ENCODE results near the gene PPP1R3C. TPM values are rescaled to one million over a fixed set of nuclear protein-coding genes. Genes with fewer than 3 reads are reported as not detected.

Gene PPP1R3C
- total and polyA plus RNA-seq, 2 experiments from 2014 or later = 0.91 to 1.8 TPM

DNA sequence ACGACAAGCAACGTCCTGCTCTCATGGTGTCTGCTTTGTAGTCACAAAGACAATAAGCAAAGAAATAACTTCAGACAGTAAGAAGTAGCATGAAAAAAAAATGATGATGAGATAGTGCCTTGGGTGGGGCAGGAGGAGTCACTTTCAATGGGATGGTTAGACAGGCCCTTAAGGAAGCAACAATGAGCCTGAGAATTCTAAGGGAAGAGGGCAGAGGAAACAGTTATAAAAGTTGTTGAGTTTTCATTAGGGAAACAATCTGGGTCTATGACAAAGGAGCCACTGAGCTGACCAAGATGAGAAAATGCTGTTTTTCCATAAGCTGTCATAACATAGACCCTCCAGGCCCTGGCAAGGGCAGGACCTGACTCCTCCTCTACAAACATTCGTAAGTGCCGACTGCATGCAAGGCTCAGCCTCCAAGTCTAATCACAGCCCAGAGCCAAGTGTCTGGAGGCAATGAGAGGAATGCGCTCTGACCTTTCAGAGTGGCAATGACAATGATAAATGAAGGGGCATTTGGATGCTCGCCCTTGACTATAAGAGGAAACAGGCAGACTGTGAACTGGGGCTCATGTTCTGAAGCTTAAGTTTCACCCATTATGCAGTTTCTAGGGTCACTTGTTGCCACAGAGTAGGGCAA is 43.7 kb downstream of the PPP1R3C start (continued):
- TF ChIP-seq, protein P1, sequence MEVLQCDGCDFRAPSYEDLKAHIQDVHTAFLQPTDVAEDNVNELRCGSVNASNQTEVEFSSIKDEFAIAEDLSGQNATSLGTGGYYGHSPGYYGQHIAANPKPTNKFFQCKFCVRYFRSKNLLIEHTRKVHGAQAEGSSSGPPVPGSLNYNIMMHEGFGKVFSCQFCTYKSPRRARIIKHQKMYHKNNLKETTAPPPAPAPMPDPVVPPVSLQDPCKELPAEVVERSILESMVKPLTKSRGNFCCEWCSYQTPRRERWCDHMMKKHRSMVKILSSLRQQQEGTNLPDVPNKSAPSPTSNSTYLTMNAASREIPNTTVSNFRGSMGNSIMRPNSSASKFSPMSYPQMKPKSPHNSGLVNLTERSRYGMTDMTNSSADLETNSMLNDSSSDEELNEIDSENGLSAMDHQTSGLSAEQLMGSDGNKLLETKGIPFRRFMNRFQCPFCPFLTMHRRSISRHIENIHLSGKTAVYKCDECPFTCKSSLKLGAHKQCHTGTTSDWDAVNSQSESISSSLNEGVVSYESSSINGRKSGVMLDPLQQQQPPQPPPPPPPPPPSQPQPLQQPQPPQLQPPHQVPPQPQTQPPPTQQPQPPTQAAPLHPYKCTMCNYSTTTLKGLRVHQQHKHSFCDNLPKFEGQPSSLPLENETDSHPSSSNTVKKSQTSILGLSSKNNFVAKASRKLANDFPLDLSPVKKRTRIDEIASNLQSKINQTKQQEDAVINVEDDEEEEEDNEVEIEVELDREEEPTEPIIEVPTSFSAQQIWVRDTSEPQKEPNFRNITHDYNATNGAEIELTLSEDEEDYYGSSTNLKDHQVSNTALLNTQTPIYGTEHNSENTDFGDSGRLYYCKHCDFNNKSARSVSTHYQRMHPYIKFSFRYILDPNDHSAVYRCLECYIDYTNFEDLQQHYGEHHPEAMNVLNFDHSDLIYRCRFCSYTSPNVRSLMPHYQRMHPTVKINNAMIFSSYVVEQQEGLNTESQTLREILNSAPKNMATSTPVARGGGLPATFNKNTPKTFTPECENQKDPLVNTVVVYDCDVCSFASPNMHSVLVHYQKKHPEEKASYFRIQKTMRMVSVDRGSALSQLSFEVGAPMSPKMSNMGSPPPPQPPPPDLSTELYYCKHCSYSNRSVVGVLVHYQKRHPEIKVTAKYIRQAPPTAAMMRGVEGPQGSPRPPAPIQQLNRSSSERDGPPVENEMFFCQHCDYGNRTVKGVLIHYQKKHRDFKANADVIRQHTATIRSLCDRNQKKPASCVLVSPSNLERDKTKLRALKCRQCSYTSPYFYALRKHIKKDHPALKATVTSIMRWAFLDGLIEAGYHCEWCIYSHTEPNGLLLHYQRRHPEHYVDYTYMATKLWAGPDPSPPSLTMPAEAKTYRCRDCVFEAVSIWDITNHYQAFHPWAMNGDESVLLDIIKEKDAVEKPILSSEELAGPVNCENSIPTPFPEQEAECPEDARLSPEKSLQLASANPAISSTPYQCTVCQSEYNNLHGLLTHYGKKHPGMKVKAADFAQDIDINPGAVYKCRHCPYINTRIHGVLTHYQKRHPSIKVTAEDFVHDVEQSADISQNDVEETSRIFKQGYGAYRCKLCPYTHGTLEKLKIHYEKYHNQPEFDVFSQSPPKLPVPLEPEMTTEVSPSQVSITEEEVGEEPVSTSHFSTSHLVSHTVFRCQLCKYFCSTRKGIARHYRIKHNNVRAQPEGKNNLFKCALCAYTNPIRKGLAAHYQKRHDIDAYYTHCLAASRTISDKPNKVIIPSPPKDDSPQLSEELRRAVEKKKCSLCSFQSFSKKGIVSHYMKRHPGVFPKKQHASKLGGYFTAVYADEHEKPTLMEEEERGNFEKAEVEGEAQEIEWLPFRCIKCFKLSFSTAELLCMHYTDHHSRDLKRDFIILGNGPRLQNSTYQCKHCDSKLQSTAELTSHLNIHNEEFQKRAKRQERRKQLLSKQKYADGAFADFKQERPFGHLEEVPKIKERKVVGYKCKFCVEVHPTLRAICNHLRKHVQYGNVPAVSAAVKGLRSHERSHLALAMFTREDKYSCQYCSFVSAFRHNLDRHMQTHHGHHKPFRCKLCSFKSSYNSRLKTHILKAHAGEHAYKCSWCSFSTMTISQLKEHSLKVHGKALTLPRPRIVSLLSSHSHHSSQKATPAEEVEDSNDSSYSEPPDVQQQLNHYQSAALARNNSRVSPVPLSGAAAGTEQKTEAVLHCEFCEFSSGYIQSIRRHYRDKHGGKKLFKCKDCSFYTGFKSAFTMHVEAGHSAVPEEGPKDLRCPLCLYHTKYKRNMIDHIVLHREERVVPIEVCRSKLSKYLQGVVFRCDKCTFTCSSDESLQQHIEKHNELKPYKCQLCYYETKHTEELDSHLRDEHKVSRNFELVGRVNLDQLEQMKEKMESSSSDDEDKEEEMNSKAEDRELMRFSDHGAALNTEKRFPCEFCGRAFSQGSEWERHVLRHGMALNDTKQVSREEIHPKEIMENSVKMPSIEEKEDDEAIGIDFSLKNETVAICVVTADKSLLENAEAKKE (CRISPR knock-in tag; IDR thresholded peaks at IDR 0.05) = no peak
- TF ChIP-seq JUNB (IDR thresholded peaks at IDR 0.05; ENCODE audit: unreplicated experiment) (no peak), NANOG (IDR thresholded peaks at IDR 0.05; ENCODE audit: borderline replicate concordance) (no peak), EZH2 (IDR thresholded peaks at IDR 0.05; ENCODE audit: low read depth, unreplicated experiment) (no peak), CREB1 (CRISPR knock-in tag; IDR thresholded peaks at IDR 0.05; ENCODE audit: low read depth) (no peak), STAT1 (IDR thresholded peaks at IDR 0.05; ENCODE audit: unreplicated experiment) (no peak)
- TF ChIP-seq, protein P2, sequence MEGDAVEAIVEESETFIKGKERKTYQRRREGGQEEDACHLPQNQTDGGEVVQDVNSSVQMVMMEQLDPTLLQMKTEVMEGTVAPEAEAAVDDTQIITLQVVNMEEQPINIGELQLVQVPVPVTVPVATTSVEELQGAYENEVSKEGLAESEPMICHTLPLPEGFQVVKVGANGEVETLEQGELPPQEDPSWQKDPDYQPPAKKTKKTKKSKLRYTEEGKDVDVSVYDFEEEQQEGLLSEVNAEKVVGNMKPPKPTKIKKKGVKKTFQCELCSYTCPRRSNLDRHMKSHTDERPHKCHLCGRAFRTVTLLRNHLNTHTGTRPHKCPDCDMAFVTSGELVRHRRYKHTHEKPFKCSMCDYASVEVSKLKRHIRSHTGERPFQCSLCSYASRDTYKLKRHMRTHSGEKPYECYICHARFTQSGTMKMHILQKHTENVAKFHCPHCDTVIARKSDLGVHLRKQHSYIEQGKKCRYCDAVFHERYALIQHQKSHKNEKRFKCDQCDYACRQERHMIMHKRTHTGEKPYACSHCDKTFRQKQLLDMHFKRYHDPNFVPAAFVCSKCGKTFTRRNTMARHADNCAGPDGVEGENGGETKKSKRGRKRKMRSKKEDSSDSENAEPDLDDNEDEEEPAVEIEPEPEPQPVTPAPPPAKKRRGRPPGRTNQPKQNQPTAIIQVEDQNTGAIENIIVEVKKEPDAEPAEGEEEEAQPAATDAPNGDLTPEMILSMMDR (conservative IDR thresholded peaks at IDR 0.05; ENCODE audit: low read depth in 2 of 2) = no peak
- TF ChIP-seq, protein P3, sequence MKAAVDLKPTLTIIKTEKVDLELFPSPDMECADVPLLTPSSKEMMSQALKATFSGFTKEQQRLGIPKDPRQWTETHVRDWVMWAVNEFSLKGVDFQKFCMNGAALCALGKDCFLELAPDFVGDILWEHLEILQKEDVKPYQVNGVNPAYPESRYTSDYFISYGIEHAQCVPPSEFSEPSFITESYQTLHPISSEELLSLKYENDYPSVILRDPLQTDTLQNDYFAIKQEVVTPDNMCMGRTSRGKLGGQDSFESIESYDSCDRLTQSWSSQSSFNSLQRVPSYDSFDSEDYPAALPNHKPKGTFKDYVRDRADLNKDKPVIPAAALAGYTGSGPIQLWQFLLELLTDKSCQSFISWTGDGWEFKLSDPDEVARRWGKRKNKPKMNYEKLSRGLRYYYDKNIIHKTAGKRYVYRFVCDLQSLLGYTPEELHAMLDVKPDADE (IDR thresholded peaks at IDR 0.05) = no peak

Measured in GM23338 (cell line).